HG02885 (cell line): ENCODE results near the gene SH3GL2.
"Not testable (repeated sequence)": the region's sequence is repeated elsewhere in the genome, so short reads cannot be mapped to it uniquely, and the experiment has no call there.

Experiments used
- ATAC-seq: cut with Tn5 transposase; IDR thresholded peaks from one replicate; pipeline ENCODE4 v1.9.1; 2021; ENCODE audit warnings: mild to moderate bottlenecking; ENCODE audit not compliant: unreplicated experiment, poor library complexity

Gene SH3GL2

DNA sequence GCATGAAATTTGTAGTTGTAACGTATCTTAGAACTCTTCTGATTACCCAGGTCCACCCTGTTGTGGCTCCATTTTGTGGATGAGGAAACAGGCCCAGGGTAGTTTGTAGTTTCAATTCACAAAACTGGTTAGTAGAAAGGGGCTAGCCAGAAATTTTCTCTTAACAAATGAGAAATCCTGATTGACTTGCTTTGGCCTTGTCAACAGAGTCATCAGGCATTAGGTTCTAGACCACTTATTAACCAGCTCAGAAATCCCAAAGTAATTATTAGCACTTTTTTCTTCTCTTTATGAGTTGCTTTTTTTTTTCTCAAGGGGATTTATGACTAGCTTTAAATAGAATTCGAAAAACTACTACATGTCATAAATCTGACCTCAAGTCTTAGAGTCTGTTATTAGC lies 160.2 kb downstream of the SH3GL2 start:
- no peak for ATAC-seq

DNA sequence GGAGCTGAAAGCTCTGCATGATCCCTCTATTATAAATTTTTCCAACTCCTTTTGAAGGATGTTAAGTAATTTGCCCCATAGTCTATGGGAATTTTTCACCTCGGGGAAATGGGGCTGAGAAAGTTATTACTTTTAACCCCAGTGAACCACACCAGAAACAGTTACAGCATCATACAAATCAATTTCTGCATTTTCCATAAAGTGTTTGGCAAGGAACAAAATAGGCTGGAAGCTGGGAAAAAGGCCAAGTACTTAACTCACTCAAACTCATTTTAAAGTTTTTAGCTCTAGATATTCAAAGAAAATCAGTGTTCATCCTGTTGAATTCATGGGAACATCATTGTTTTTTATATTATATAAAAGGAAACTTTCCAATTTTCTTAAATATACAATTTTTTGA lies 160.9 kb downstream of the SH3GL2 start:
- ATAC-seq: no peak

DNA sequence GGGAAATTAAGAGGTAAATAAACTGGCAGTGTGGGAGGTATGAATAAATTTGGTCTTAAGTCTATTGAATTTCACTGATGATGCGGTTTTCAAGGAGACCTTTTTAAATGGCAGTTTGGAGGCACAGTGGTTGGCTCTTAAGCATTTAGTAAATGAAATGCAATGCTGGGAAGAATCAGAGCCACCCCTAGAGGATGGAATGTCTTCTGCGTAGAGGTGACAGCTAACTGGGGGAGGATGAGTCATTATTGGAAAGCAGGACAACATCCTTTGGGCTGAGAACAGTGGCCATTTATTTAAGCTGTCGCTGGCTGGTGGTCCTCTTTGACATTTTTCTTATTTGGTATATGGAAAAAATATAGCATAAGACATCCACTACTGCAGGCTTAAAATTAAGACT lies 163.2 kb downstream of the SH3GL2 start:
- ATAC-seq: no peak

DNA sequence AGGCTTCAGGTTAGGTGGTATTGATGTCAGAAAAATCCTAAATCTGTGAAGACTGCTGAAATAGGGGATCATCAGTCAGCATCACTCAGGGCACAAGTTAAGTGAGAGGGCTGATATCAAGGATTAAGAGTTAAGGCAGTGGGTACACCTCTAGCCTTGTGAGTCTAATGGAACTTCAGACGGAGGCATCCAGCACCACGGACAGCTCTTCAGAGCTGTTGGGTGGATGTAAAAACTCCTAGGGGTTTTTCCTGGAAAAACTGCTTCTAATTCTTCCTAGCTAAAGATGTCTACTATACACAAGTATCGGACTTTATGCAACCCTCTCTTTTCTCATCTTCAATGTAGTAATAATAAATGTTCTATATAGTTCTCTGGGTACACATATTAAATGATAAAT lies 165.9 kb downstream of the SH3GL2 start:
- ATAC-seq: no peak

DNA sequence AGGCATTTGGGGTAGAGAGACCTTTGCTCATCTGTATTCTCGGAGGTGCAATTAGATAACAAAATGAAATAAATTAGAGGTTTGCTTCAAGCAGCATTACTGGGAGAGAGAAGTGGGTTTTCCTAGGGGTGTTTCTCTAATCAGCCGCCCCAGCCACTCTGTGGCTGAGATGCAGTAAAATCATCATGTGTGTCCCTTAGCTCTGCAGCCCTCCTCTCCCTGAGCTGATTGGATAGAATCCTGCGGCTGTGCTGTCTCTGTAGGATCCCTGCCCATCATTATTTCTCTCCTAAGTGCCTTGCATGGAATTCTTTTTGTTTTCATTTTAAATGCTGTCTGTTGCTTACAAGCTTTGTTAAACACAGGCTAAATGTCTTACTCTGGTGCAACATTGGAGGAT lies 171.4 kb downstream of the SH3GL2 start:
- no peak for ATAC-seq

DNA sequence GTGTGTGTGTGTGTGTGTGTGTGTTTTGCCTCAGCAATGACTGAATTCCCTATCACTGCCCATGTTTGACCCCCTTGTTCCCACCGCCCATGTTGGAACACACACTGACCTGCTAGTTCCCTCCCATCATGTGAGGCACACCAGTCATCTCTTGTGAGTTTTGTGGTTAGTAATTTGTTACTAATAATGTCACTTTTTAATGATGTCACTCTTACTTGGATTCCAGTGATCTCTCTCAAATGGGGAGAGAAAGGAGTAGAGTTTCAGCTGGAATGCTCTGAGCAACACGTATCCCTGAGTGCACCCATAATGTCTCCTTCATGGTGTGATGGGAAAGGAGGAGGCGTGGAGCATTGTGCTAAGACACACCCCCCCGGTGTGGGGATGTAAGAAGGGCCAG lies 172.6 kb downstream of the SH3GL2 start:
- no peak for ATAC-seq

DNA sequence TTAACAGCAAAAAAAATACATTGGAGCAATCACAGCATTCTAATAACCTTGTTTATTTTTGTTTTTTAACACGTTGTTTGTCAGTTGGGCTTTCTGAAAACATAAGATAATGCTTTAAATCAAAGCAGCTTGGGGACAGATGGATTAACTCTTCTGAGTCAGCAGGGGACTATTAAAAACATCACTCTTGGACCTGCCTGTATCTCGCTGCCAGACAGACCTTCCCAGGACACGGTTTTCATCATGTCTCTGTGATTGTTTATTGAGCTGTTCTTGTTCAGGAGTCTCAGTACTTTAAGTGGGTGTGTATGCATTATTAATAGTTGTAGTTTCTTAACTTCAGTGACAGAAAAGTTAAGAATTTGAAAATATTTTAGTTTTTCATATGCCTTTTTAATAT lies 173.2 kb downstream of the SH3GL2 start:
- no peak for ATAC-seq

DNA sequence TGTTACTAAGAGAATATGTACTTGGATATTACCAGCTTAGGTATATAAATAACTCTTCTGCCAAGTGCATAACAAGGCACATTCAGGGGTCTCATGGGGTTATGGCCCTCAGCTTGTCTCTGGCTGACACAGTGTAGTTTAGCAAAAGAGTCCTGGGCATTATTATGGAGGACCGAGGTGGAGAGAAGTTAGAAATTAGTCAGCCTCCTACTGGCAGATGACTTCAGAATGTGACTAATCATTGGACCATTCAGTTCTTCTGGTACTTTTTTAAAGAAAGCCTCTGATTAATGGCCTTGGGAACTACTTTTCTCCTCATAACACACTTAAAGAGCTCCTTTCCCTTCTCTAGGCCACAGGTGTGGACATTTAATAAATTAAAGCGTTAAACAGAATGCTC lies 178.9 kb downstream of the SH3GL2 start:
- ATAC-seq: no peak

DNA sequence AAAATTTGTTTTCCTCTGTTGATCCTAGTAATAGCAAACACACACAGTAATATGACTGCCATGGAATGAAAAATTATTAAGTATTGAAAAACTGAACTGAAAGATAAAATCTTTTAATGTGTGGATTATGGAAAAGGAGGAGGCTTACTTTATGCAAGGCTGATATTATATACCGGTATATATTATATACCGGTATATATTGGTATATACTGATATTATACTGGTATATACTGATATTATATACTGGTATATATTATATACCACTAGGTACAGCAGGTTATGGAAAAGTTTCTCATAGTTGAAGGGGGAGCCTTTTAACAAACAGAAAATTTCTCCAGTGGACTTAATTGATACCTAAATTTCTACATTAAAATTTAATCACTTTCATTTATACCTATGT lies 181.4 kb downstream of the SH3GL2 start:
- ATAC-seq: no peak

DNA sequence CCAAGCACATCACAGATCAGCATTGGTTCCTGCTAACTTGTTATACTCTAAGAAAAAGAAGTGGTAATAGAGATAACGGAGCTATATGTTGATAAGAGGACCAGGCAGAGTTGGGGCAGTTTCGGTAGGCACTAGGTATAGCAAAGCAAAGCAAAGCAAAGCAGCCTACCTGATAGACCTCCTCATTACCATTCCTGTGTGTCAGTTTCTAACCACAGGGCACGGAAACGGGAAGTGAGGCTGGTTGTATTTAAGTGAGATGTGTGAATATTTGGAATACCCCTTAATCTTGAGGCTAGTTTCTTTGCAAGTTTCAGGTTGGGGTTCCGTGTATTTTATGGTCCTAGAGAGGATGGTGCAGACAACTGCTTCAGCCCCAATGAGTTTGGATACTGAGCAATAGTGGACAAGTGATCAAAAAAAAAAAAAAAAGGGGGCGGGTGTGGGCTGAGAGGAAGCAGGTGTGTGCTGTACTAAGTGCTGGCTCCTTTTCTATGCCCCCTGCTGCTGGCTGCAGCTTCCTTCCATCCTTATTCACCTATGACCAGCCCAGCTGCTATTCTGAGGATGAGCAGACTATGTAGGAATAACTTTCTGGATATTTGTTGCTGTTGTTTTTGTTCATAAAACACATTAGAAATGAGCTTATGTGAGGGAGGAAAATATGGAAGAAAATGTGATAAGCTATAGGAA lies 183.3 kb downstream of the SH3GL2 start:
- ATAC-seq: no peak

DNA sequence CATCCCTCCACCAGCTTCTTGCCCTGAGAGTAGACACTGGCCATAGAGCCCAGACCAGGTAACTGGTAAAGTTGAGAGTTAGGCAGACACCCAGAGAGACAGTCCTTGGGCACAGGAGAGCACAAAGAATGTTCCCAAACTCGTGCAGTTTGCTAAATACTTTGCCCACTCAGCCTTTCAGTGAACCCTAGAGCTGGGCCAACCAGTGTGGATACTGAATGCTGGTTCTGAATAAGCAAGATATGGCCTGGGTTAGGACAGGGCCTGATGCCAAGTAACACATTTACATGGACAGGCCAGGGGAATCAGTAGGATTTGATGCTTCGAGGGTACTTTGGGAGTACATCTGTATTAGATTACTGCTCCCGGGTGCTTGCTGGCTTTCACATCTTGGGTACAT lies 185.4 kb downstream of the SH3GL2 start:
- no peak for ATAC-seq

DNA sequence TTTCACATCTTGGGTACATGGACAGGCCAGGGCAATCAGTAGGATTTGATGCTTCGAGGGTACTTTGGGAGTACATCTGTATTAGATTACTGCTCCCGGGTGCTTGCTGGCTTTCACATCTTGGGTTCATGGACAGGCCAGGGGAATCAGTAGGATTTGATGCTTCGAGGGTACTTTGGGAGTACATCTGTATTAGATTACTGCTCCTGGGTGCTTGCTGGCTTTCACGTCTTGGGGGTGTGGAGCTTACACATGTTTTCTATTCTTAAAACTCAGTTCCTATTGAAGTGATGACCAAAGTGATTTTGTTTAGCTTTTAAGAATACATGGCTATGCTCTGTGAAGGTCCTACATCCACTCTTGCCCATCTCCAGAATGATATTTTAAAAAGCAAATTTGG lies 186.3 kb downstream of the SH3GL2 start:
- not testable (repeated sequence) for ATAC-seq

DNA sequence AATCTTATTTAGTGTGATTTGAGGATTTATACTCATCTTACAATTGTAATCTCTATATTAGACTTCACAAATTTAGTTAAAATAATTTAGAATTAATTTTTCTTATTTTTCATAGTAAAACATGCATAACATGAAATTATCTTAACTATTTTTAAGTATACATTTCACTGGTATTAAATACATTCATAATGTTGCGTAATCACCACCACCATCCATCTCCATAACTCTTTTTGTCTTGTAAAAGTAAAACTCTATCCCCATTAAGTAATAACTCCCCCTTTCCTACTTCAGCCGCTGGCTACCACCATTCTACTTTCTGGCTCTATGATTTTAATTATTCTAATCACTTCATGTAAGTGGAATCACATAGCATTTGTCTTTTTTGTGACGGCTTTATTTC lies 193.4 kb downstream of the SH3GL2 start:
- ATAC-seq: no peak

DNA sequence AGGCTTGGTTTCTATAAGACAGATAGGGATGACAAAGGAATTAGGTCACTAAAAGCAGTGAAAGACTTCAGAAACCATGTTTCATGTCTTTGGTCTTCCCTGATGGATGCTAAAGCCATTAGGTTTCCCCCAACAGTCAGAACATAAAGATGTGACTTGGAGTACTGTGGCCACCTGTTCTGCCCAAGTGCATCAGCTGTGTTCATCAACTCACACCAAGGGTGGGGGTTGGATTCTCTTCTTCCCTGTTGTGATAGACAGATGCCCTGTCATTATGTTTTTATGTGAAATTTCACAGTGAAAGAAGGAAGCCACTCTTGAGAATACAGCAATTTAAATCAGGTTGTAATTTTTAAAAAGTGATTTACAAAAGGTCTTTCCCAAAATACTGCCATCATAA lies 196.8 kb downstream of the SH3GL2 start:
- no peak for ATAC-seq

DNA sequence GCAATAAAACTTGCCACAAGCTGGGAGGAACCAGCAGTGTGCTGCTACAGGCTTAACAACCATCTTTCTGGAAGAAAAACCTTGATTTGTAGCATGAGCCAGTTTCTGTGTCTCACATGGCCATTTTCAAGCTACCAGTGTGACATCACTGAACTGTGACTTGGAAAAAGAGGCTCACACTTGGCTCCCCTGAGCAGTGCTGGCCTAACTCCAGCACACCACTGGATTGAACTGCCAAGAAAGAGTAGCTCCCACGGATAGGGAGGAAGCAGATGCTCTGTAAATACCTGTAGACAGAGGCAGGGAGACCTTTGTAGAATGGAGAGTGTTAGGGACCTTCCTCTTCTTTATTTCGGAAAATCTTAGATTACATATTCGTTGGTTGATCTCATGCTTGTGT lies 197.9 kb downstream of the SH3GL2 start:
- no peak for ATAC-seq

DNA sequence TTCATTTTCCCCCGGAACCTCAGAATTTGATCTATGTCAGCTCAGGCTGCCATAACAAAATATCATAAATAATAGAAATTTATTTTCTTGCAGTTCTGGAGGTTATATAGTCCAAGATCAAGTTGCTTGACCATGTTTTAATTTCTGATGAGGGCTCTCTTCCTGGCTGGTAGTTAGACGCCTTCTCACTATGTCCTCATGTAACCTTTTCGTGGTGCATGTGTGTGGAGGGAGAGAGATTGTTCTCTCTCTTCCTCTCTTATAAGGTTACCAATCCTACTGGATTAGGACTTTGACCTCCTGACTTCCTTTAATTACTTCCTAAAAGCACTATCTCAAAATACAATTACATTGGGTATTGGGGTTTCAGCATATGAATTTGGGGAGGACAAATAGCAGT lies 198.6 kb downstream of the SH3GL2 start:
- no peak for ATAC-seq

DNA sequence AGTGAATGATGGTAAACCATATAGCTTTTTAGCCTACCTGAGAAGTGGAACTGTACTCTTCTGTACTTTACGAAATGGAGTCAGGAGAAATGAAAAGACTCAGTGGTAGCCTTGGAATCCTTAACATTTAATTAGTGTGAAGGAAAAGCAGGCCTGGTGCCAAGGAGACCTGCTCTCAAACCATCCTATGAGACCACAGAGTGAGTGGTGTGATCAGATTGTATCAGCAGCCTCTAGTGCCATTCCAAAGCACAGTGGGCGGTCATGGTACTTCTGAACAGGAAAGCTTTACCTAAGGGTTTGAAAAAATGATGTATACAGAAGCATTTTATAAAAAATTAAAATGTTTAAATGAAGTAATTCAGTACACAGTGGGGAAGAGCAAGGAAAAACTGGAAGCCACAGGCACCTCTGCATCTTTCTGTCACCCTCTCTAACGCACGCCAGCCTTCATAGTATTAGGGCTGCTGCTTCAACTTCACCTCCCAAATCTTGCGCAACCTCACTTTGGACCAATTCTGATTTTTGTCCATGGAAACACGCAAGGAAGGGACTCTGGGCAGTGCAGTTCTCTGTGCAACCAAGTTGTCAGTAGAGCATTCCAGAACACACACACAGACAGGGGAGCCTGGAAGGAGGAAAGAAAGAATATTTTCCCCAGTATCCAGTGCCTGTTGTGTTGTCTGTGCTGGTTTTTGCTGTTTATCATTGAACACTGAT lies 203.7 kb downstream of the SH3GL2 start:
- no peak for ATAC-seq

DNA sequence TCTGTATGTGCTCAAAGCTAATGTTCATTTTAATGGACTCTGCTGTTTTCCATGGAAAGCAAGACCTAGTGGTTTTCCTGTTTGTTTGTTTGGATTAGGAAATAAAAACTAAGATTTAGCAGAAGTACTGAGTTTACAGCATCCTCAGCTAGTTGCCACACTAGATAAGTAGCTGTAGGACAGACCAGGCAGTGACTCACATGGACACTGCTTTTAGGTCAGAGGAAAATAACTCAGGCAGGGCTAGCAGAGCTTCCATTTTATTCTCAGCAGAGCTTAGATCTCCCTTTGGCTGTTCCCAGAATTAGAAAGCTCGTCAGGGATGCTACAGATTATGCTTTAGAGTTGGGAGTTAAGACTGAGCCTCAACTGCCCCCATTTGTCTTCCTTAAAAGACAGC lies 204.4 kb downstream of the SH3GL2 start:
- no peak for ATAC-seq

DNA sequence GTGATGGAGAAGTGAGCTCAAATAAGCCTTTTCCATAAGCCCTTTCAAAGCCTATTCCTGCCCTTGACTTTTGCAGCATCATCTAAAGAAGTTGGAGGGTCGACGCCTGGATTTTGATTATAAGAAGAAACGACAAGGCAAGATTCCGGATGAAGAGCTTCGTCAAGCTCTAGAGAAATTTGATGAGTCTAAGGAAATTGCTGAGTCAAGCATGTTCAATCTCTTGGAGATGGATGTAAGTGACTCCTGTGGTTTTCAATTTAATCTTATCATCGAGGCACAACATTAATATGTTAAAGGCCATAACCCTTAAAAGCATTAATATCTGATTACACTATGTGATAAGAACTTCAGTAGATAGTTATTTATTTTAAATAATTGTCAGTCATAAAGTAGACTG lies 210.4 kb downstream of the SH3GL2 start:
- no peak for ATAC-seq

DNA sequence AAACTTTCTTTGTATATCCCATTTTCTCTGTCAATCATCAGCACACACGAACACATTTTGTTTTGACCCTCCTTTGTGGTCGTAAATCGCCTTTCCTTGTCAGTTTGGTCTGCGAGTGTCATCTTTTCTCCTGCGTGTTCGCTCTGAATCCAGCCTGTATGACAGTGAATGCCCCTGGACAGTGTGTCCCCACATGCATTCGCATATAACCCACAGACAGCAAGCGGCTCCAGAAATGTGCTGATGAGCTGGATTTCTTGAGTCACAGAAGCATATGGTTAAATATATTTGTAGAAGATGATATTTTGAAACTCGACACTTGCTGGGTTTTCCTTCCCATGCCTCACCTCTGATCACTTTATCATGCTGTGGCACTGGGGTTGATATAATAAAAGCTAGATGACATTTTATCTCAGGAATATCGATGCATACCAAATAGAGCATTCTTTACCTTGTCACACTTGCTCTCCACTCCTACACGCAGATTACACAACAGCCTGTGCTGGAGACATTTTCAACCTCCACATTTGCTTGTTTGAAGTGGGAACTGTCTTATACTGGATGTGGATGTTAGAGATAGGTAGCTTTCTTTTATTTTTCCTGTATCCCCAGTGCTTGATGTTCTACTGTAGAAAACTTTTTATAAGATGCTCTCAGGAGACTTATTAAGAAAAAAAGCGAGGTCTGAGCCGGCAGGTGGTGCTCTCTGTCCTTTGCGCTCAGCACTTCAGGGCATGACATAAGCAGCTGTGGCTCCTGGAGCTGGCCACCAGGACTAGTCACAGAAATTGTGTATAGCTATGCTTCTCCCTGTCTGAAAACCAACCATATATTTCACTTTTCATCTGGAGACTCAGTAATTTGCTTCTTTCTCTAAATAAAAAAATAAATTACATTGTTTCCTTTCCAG lies 215.1 kb downstream of the SH3GL2 start:
- ATAC-seq: peak; percentile 68

DNA sequence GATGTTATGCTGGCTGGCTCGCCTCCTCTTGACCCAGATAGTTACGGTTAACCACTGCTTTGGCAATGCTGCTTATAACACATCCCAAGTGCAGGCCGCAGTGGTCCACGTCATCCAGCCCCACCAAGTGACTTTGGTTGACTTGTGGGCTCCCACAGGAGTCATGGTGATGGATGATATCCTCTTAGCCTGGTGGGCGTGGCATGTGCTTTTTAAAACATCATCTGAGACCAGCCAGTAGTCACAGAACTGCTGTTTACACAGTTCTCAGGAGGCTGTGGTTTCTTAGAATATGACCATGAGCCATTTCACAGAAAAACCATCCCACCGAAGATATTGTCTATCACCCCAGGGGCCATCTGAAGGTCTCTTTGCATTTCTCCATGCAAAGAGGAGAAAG lies 216.9 kb downstream of the SH3GL2 start:
- no peak for ATAC-seq
